ENCODE measurements around the gene GLB1L2. TPM values are rescaled to one million over a fixed set of nuclear protein-coding genes. Genes with fewer than 3 reads are reported as not detected.

GLB1L2 gene
- polyA plus RNA-seq, 1 of the 3 experiments (the other 2 are of a cell fraction): 3.4 TPM

DNA sequence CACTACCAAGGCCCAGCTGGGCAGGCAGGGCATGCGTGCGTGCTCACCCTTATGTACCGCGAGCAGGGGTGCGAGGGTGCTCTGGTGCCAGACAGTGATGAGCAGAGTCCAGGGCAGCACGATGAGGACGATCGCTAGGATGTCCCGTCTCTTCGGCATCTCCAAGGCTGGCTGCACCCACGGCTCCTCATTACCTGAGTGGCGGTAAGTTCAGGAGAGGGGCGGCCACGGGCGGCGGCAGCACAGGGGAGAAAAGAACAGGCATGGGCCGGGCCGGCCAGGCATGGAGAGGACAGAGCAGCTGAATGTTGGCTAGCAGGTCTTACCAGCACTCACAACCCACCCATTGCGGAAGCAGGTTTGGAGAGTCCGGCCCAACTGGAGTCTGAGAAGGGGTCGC lies 55.7 kb downstream of the GLB1L2 start:
- Histone ChIP-seq H3K27me3 (ENCODE audit: insufficient read depth) (no peaks in the 10 kb centered on the region), H3K9ac (no peak overlapping the region), H3F3A (replicated peaks; ENCODE audit: insufficient read depth) (no peaks in the 10 kb centered on the region), H3K9me2 (no peaks in the 10 kb centered on the region), H3K36me3 (replicated peaks in 1 of 2; ENCODE audit: control insufficient read depth in 1 of 2, insufficient read depth in 2 of 2, low read length in 1 of 2) (no peaks in the 10 kb centered on the region), H3K4me3 (ENCODE audit: low read depth in 2 of 2, low read length in 1 of 2) (no peak overlapping the region), H3K9me3 (no peaks in the 10 kb centered on the region), H2AFZ (ENCODE audit: low read depth) (no peak overlapping the region), H3K4me1 (ENCODE audit: control insufficient read depth in 1 of 2, insufficient read depth in 2 of 2, low read depth in 1 of 2, low read length in 1 of 2) (peaks cover 0 to 16% of the 10 kb centered on the region in 2 experiments; a peak in 1 of 4 replicates), H3K27ac (ENCODE audit: low read depth in 2 of 2, low read length in 1 of 2) (no peak overlapping the region), H3K4me2 (no peak overlapping the region), H4K20me1 (ENCODE audit: insufficient read depth) (no peaks in the 10 kb centered on the region), H3K79me2 (ENCODE audit: insufficient read depth) (no peaks in the 10 kb centered on the region)
- no peak for DNase-seq
- CTCF ChIA-PET: interaction anchor here (0.6 kb wide), 1 partner anchor 612 kb away, joined by 3 read pairs; no protein-coding TSS in a partner anchor
- WGBS (ENCODE audit: low lambda C conversion rate): 79% methylated on average over 10 of the region's 21 CpGs
- POLR2A ChIA-PET: no interaction called here
- no peak for TF ChIP-seq SIN3A (IDR thresholded peaks at IDR 0.05; ENCODE audit: borderline replicate concordance, low read depth, low read length)
- no peak for TF ChIP-seq NRF1 (IDR thresholded peaks at IDR 0.05; ENCODE audit: low read depth, low read length)

DNA sequence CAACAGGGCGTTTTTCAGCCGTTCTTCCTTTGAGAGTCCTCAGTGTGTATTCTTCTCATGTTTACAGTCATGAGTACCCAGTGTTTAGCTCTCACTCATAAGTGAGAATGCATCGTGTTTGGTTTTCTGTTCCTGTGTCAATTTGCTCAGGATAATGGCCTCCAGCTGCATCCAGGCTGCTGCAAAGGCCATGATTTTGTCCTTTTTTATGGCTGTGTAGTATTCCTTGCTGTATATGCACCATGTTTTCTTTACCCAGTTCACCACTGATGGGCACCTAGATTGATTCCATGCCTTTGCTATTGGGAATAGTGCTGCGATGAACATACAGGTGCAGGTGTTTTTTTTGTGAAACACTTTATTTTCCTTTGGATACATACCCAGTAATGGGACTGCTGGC lies 56.8 kb downstream of the GLB1L2 start:
- WGBS (ENCODE audit: low lambda C conversion rate): 25% methylated on average over 4 of the region's 4 CpGs
- H3K4me1 ChIP-seq (ENCODE audit: control insufficient read depth in 1 of 2, insufficient read depth in 2 of 2, low read depth in 1 of 2, low read length in 1 of 2): peaks cover 0 to 16% of the 10 kb centered on the region in 2 experiments; a peak in 1 of 4 replicates
- no peaks in the 10 kb centered on the region for H3K27me3 ChIP-seq (ENCODE audit: insufficient read depth)
- no peaks in the 10 kb centered on the region for H3K79me2 ChIP-seq (ENCODE audit: insufficient read depth)
- TF ChIP-seq GATA2 (CRISPR knock-in tag; IDR thresholded peaks at IDR 0.05) (no peak), FOSL2 (IDR thresholded peaks at IDR 0.05; ENCODE audit: borderline replicate concordance, low read depth) (no peak), FOXJ3 (CRISPR knock-in tag; IDR thresholded peaks at IDR 0.05) (no peak), JUND (IDR thresholded peaks at IDR 0.05) (no peak), EP300 (IDR thresholded peaks at IDR 0.05; ENCODE audit: borderline replicate concordance in 1 of 2, low read depth in 1 of 2, low read length in 1 of 2) (no peak), MXI1 (IDR thresholded peaks at IDR 0.05; ENCODE audit: low read depth, low read length) (no peak), YY1 (IDR thresholded peaks at IDR 0.05; ENCODE audit: low read depth) (no peak), SMC3 (IDR thresholded peaks at IDR 0.05; ENCODE audit: low read depth, low read length) (no peak), EZH2phosphoT487 (IDR thresholded peaks at IDR 0.05; ENCODE audit: borderline replicate concordance, low read depth) (no peak), RCOR1 (IDR thresholded peaks at IDR 0.05; ENCODE audit: low read length) (no peak), NRF1 (IDR thresholded peaks at IDR 0.05; ENCODE audit: low read depth, low read length) (no peak), SIN3A (IDR thresholded peaks at IDR 0.05; ENCODE audit: borderline replicate concordance, low read depth, low read length) (no peak), RFX5 (IDR thresholded peaks at IDR 0.05; ENCODE audit: low read length) (no peak), CHD2 (IDR thresholded peaks at IDR 0.05; ENCODE audit: low read length, partially characterized antibody) (no peak)
- TF ChIP-seq, protein P1, sequence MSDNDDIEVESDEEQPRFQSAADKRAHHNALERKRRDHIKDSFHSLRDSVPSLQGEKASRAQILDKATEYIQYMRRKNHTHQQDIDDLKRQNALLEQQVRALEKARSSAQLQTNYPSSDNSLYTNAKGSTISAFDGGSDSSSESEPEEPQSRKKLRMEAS (IDR thresholded peaks at IDR 0.05; ENCODE audit: low read depth): no peak
- TF ChIP-seq, protein P2, sequence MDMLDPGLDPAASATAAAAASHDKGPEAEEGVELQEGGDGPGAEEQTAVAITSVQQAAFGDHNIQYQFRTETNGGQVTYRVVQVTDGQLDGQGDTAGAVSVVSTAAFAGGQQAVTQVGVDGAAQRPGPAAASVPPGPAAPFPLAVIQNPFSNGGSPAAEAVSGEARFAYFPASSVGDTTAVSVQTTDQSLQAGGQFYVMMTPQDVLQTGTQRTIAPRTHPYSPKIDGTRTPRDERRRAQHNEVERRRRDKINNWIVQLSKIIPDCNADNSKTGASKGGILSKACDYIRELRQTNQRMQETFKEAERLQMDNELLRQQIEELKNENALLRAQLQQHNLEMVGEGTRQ (IDR thresholded peaks at IDR 0.05; ENCODE audit: borderline replicate concordance, low read depth, low read length): no peak
- H3K9me2 ChIP-seq: no peaks in the 10 kb centered on the region
- no peaks in the 10 kb centered on the region for H3K9me3 ChIP-seq
- CTCF ChIA-PET: no interaction called here
- H4K20me1 ChIP-seq (ENCODE audit: insufficient read depth): no peaks in the 10 kb centered on the region
- POLR2A ChIA-PET: no interaction called here
- H3K4me2 ChIP-seq: no peak overlapping the region
- H3K4me3 ChIP-seq (ENCODE audit: low read depth in 2 of 2, low read length in 1 of 2): no peak overlapping the region
- no peaks in the 10 kb centered on the region for H3K36me3 ChIP-seq (replicated peaks in 1 of 2; ENCODE audit: control insufficient read depth in 1 of 2, insufficient read depth in 2 of 2, low read length in 1 of 2)
- H3K9ac ChIP-seq: no peak overlapping the region
- no peaks in the 10 kb centered on the region for H3F3A ChIP-seq (replicated peaks; ENCODE audit: insufficient read depth)
- DNase-seq: no peak
- no peak overlapping the region for H2AFZ ChIP-seq (ENCODE audit: low read depth)
- no peak overlapping the region for H3K27ac ChIP-seq (ENCODE audit: low read depth in 2 of 2, low read length in 1 of 2)
